Esophagus muscularis mucosa (tissue), 4 donors: Measurements from ENCODE around the gene DUSP15. TPM values are rescaled to one million over a fixed set of nuclear protein-coding genes. Genes with fewer than 3 reads are reported as not detected.

Source experiments
- DNase-seq: peaks from one replicate; pipeline ENCODE4 v3.0.0-alpha.2; 2017; ENCODE audit errors: extremely low spot score
- H3K27ac ChIP-seq, 4 donors: fragments of 200-600 bp; sonication (generic); replicated peaks in 1 of 4; 1 replicate in 3 of 4; 2 replicates in 1 of 4; pipeline ENCODE4 v1.5.1; 2016 to 2019; ENCODE audit warnings: mild to moderate bottlenecking in 1 of 4
- H3K27me3 ChIP-seq, 4 donors: fragments of 200-600 bp; sonication (generic); one replicate each; pipeline versions ENCODE4 v1.5.1 to v1.6.0; 2016 to 2019
- H3K36me3 ChIP-seq, 4 donors: fragments of 200-600 bp; sonication (generic); one replicate each; pipeline ENCODE4 v1.5.1; 2016 to 2019
- H3K4me1 ChIP-seq, 4 donors: fragments of 200-600 bp; sonication (generic); one replicate each; pipeline ENCODE4 v1.5.1; 2016 to 2019
- H3K4me3 ChIP-seq, 4 donors: fragments of 200-600 bp; sonication (generic); 1 replicate in 2 of 4; 2 replicates in 2 of 4; pipeline ENCODE4 v1.5.1; 2016 to 2019; ENCODE audit warnings: mild to moderate bottlenecking in 4 of 4, moderate library complexity in 1 of 4
- H3K9me3 ChIP-seq, 4 donors: fragments of 200-600 bp; sonication (generic); 1 replicate in 3 of 4; 2 replicates in 1 of 4; pipeline ENCODE4 v1.5.1; 2016 to 2019
- CTCF ChIP-seq, 3 experiments: fragments of 200-600 bp in 2 of 3; fragments of 450-650 bp in 1 of 3; sonication (generic) in 2 of 3; IDR thresholded peaks; one replicate each; pipeline ENCODE4 v1.5.1; 2017 to 2019; ENCODE audit warnings: antibody characterized with exemption in 3 of 3, mild to moderate bottlenecking in 2 of 3, moderate library complexity in 1 of 3
- EP300 ChIP-seq: sonication (generic); formaldehyde crosslinking; IDR thresholded peaks from one replicate; pipeline ENCODE4 v1.6.1; 2017; ENCODE audit warnings: antibody characterized with exemption
- POLR2A ChIP-seq: fragments of 450-650 bp; IDR thresholded peaks from one replicate; pipeline ENCODE4 v1.6.1; 2017; ENCODE audit warnings: antibody characterized with exemption, moderate library complexity, mild to moderate bottlenecking, low read depth
- POLR2AphosphoS5 ChIP-seq, 2 donors: sonication (generic); formaldehyde crosslinking; IDR thresholded peaks; one replicate each; pipeline ENCODE4 v1.6.1; 2017; ENCODE audit warnings: antibody characterized with exemption in 2 of 2
- WGBS: methylation state at CpG from one replicate; pipeline ENCODE4 v1.1.5; 2018; 5-methylcytosine and 5-hydroxymethylcytosine counted together
- intact Hi-C: fragments of 100-400 bp; cut with DNase I; formaldehyde crosslinking; loops from one replicate; pipeline ENCODE4 v1.15.1; 2023
- total RNA-seq, 4 donors: library from RNA; depleted of rRNA; stranded (reverse); fragments of >200 nt; gene quantifications; one replicate each; pipeline versions ENCODE4 v1.1.0 to v1.2.1, GENCODE V29; 2016

DUSP15 gene
- total RNA-seq, 4 donors from 2014 or later: 0.83 to 5.1 (median 3.8) TPM

- no peaks in the 10 kb centered on the region for H3K36me3 ChIP-seq
- H3K4me3 ChIP-seq: no peak overlapping the region
- H3K27me3 ChIP-seq: no peaks in the 10 kb centered on the region
- intact Hi-C loops: loop anchor here (5.0 kb wide), 1 partner anchor 57 kb away; the partner anchor contains the start of gene PDRG1
- TF ChIP-seq POLR2AphosphoS5 (IDR thresholded peaks at IDR 0.05) (peak in 1 of 2 donors; percentile 24), EP300 (no peak)
- peak overlapping the region; percentile 52 to 66 (median 62) for H3K27ac ChIP-seq
- no peak for DNase-seq
- no peaks in the 10 kb centered on the region for H3K9me3 ChIP-seq
- H3K4me1 ChIP-seq: peaks cover 4 to 6% (median 5%) of the 10 kb centered on the region in 4 donors
- 42% methylated on average over 8 of the region's 8 CpGs for WGBS
These were observed 24.8 kb upstream of the DUSP15 start for GRCh38 chr20:31894980-31895675.

- DNase-seq: no peak
- 71% methylated on average over 8 of the region's 8 CpGs for WGBS
- peaks cover 0 to 4% (median 0%) of the 10 kb centered on the region in 4 donors for H3K27me3 ChIP-seq
- TF ChIP-seq EP300 (no peak), POLR2AphosphoS5 (IDR thresholded peaks at IDR 0.05) (no peak), CTCF (IDR thresholded peaks at IDR 0.05) (no peak), POLR2A (no peak)
- H3K9me3 ChIP-seq: no peaks in the 10 kb centered on the region
- H3K27ac ChIP-seq: no peak overlapping the region
- peaks cover 3 to 5% (median 4%) of the 10 kb centered on the region in 4 donors for H3K4me1 ChIP-seq
- H3K4me3 ChIP-seq: no peak overlapping the region
- H3K36me3 ChIP-seq: no peaks in the 10 kb centered on the region
- intact Hi-C loops: no loop called here
These were observed 20.3 kb upstream of the DUSP15 start for GRCh38 chr20:31890646-31891045.

GRCh38 chr20:31883829-31884228 is 13.5 kb upstream of the DUSP15 start:
- intact Hi-C loops: no loop called here
- DNase-seq: no peak
- Histone ChIP-seq H3K4me1 (peaks cover 0 to 11% (median 8%) of the 10 kb centered on the region in 4 donors), H3K27ac (no peak overlapping the region), H3K27me3 (peaks cover 0 to 6% (median 0%) of the 10 kb centered on the region in 4 donors), H3K9me3 (no peaks in the 10 kb centered on the region), H3K36me3 (no peaks in the 10 kb centered on the region), H3K4me3 (no peak overlapping the region)
- TF ChIP-seq EP300 (no peak), POLR2A (no peak), POLR2AphosphoS5 (IDR thresholded peaks at IDR 0.05) (no peak), CTCF (IDR thresholded peaks at IDR 0.05) (no peak)

- TF ChIP-seq EP300 (no peak), CTCF (IDR thresholded peaks at IDR 0.05) (no peak), POLR2AphosphoS5 (IDR thresholded peaks at IDR 0.05) (no peak), POLR2A (no peak)
- intact Hi-C loops: no loop called here
- H3K4me1 ChIP-seq: peaks cover 0 to 11% (median 9%) of the 10 kb centered on the region in 4 donors
- H3K9me3 ChIP-seq: no peaks in the 10 kb centered on the region
- WGBS: 71% methylated on average over 5 of the region's 5 CpGs
- H3K27me3 ChIP-seq: peaks cover 0 to 6% (median 0%) of the 10 kb centered on the region in 4 donors
- no peaks in the 10 kb centered on the region for H3K36me3 ChIP-seq
- no peak overlapping the region for H3K4me3 ChIP-seq
- no peak for DNase-seq
- H3K27ac ChIP-seq: no peak overlapping the region
These were observed 11.6 kb upstream of the DUSP15 start for GRCh38 chr20:31881945-31882344.

- Histone ChIP-seq H3K27me3 (no peaks in the 10 kb centered on the region), H3K4me3 (peak overlapping the region; percentile 53 to 64 (median 60)), H3K27ac (peak overlapping the region; percentile 65 to 85 (median 74)), H3K36me3 (no peaks in the 10 kb centered on the region), H3K4me1 (peaks cover 0 to 11% (median 9%) of the 10 kb centered on the region in 4 donors), H3K9me3 (no peaks in the 10 kb centered on the region)
- WGBS: 14% methylated on average over 24 of the region's 45 CpGs
- peak; percentile 97 for DNase-seq
- TF ChIP-seq POLR2A (no peak), CTCF (IDR thresholded peaks at IDR 0.05) (no peak), EP300 (no peak), POLR2AphosphoS5 (IDR thresholded peaks at IDR 0.05) (peak; percentile 34 to 78)
- intact Hi-C loops: no loop called here
These were observed 9.0 kb upstream of the DUSP15 start for GRCh38 chr20:31879143-31879987.
